ENCODE data around the gene CAMK2N2.

DNA sequence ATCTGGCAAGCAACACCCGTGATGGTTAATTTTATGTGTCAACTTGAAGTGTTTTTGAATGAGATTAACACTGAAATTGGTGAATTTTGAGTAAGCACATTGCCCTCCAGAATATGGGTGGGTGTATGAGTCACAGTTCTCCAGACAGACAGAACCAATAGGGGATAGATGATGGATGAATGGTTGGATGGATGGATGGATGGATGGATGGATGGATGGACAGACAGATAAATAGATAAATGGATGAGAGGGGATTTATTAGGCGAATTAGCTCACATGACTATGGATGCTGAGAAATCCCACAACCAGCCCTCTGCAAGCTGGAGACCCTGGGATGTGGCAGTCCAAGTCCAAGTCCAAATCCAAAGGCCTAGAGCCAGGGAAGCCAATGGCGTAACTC is 37.4 kb downstream of the CAMK2N2 start:
- TF ChIP-seq, protein P1, sequence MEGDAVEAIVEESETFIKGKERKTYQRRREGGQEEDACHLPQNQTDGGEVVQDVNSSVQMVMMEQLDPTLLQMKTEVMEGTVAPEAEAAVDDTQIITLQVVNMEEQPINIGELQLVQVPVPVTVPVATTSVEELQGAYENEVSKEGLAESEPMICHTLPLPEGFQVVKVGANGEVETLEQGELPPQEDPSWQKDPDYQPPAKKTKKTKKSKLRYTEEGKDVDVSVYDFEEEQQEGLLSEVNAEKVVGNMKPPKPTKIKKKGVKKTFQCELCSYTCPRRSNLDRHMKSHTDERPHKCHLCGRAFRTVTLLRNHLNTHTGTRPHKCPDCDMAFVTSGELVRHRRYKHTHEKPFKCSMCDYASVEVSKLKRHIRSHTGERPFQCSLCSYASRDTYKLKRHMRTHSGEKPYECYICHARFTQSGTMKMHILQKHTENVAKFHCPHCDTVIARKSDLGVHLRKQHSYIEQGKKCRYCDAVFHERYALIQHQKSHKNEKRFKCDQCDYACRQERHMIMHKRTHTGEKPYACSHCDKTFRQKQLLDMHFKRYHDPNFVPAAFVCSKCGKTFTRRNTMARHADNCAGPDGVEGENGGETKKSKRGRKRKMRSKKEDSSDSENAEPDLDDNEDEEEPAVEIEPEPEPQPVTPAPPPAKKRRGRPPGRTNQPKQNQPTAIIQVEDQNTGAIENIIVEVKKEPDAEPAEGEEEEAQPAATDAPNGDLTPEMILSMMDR (IDR thresholded peaks at IDR 0.05; ENCODE audit: low read depth, low read length, poor library complexity, severe bottlenecking) = no peak
- TF ChIP-seq EZH2phosphoT487 (IDR thresholded peaks at IDR 0.05; ENCODE audit: borderline replicate concordance, low read length) = no peak

All from DOHH2 (cell line).